GM19240 (cell line): ENCODE measurements around the gene EGR1.
"Not testable (repeated sequence)": the region's sequence is repeated elsewhere in the genome, so short reads cannot be mapped to it uniquely, and the experiment has no call there.

Source experiments
- DNase-seq: peaks from one replicate; pipeline ENCODE4 v3.0.0; 2011; ENCODE audit warnings: low spot score; ENCODE audit not compliant: insufficient read length

The EGR1 gene

DNA sequence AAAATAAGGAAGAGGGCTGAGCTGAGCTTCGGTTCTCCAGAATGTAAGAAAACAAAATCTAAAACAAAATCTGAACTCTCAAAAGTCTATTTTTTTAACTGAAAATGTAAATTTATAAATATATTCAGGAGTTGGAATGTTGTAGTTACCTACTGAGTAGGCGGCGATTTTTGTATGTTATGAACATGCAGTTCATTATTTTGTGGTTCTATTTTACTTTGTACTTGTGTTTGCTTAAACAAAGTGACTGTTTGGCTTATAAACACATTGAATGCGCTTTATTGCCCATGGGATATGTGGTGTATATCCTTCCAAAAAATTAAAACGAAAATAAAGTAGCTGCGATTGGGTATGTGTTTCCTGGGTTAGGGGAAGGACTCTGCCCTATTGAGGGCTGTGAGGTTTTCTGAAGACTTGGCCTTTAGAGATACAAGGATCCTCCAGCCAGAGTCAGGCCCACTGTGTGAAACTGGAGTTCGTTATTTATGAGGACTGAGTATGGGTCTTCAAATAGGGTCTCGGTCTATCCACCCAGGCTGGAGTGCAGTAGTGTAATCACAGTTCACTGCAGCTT is 3.8 kb downstream of the EGR1 start:
- DNase-seq: no peak

DNA sequence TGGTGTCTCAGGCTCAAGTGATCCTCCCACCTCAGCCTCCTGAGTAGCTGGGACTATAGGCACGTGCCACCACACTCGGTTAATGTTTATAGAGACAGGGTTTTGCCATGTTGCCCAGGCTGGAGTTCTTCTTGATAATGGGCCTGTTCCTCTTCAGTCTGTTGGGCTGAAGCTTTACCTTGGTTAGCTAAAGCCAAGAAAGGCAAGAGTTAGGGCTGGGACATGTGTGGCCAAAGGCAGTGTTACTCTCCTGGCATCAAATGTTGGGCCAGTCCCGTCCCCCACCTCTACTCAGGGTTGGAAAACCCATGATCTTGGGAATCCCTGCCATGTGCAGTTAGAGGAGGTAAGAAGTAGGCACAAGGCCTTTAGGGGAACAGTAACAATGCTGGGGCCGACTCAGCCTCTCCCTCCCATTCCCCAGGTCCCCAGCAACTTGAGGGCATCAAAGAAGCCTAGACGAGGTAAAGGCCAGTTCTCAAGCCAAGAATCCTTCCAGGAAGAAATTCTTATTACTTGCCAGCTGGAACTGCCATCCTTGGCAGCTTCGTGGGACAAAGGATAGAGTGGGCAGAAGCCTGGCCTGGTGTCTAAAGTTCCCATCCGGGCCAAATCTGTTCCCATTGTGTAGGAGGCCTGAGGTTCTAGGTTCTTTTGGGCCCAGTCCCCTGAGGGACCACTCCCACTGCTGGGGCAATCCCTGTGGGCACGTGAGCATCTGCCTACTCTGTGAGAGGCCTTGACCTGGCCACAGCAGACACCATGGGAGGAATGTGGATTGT is 4.5 kb downstream of the EGR1 start:
- DNase-seq: no peak

DNA sequence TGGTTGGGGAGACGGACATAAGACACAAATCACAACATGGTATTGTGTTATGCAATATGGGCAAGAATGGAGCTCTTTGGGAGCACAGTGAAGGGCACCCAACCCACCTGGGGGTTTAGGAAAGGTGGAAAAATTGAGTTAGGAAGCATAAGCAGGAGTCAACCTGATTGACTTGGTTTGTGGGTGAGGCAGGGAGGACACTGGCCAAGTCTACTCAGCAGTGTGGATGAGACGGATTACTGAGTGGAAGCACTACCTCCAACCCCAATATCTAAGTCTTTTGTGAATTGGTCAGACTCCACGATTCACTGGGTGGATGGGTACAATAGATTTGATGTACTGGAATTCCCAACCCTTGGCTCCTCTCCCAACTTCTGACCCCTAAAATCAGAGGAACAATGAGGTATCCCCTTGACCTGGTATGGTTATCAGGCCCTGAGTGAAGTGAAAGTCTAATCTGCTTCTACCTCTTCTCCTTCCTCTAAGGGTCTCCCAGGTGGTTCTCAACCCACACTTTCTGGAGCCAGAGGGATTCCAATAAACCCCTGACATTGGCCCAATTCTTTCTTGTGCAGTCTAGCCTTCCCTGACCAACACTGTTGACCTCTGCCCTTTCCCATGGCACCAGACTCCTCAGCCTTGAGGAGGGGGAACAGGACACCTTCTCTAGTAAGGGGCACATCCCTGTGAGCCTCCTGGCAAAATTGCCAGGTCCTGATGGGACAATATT is 5.2 kb downstream of the EGR1 start:
- DNase-seq: no peak

DNA sequence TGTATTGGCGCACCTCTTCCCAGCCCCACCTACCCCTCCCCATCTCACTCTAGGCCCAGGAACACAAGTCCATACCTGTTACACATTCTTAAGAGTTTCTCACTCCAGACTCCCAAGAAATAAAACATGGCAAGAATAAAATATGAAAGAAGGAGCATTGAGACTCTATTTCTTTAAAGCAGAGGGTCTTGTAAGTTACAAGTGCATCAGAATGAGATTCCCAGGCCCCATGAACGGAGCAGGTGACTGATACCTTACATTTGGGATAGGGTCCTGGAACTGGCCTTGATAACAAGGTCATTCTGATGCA is 5.7 kb downstream of the EGR1 start:
- no peak for DNase-seq

DNA sequence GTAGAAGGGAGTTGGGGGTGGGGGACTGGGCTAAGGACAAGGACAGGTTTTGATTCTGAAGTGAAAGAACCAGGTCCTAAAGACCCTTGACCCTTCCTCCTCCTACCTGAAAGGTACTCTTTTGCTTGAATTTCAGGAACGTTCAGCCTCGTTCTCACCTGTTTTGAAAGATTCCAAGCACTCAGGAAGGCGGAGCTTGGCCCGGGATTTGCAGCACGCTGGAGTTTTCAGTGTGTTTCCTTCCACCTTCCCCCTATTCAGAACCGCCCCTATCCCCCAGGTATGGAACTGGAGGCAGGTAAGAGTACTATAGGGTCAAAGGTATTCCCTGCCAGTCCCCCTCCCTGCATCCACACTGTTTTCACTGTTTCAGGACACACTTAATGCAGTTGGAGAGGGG is 7.1 kb downstream of the EGR1 start:
- DNase-seq: no peak

DNA sequence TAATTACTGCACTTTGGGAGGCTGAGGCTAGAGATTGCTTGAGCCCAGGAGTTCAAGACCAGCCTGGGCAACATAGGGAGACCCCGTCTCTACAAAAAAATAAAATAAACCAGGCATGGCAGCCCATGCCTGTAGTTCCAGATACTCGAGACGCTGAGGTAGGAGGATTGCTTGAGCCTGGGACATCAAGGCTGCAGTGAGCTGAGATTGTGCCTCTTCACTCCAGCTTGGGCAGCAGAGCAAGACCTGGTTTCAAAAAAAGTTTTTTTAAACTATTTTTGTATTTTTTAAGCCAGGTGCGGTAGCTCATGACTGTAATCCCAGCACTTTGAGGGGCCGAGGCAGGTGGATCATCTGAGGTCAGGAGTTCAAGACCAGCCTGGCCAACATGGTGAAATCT is 7.9 kb downstream of the EGR1 start:
- DNase-seq: not testable (repeated sequence)

DNA sequence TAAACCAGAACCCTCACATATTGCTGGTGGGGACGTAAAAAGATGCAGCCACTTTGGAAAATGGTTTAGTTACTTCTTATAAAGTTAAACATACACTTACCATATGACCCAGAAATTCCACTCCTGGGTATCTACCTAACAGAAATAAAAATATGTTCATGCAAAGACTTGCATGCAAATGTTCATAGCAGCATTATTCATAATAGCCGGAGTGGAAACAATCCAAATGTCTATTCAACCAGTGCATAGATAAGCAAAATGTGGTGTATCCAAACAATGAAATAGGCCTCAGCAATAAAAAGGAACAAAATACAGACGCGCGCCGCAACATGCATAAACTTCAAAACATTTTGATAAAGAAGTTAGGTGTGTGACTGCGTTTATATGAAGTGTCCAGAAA is 11.6 kb downstream of the EGR1 start:
- no peak for DNase-seq

DNA sequence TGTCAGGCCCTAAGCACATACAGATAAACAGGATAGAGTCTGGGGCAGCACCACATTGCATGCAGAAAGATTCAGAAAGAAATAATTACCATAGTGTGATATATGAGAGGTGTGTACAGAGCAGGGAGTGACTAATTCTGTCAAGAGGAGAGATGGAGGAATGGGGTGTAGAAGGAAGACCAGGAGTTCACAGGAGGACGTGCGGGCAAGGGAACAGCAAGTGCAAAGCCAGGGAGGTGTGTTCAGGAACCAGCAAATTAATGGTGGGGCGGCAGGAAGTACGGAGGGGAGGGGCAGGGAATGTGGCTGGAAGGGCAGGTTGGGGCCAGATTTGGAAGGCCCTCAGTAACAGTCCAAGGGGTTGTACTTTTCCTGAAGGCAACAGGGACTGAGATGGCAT is 17.4 kb downstream of the EGR1 start:
- DNase-seq: no peak

DNA sequence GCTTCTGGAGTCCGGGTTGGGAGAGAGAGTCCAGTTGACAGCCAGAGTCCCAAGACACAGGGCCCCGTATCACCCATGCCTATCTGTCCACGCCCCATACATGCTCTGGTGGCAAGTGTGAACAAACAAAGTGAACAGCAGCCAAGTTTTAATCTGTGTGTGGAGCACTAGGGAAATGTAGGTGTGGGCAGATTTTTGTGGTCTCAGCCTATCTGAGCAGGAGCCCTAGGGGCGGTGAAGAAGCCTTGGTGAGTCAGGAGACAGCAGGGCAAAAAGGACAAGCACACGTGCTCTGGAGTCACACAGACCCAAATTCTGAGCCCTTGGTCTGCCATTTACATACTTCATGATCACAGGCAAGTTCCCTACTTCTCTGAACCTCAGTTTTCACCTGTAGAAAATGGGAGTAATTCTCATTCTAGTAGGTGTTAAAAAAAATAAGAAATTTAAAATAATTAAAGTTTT is 23.2 kb downstream of the EGR1 start:
- DNase-seq: no peak

DNA sequence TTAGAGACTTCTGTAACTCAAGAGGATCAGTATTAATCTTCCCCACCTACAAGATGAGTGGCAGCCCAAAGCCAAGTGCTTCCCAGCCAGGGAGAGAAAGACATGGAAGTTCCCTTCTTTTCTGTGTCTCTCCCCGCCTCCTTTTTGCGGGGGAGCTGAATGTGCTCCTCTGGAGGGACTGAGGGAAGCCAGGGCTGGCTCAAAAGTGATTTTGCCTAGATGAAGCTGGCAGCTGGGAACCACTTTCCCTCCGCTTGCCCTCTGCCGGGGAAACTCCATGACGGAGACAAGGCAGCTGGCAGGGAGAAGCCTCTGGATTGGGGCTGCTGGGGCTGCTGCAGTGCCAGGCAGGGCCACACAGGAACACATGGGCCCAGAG is 24.4 kb downstream of the EGR1 start:
- DNase-seq: no peak

DNA sequence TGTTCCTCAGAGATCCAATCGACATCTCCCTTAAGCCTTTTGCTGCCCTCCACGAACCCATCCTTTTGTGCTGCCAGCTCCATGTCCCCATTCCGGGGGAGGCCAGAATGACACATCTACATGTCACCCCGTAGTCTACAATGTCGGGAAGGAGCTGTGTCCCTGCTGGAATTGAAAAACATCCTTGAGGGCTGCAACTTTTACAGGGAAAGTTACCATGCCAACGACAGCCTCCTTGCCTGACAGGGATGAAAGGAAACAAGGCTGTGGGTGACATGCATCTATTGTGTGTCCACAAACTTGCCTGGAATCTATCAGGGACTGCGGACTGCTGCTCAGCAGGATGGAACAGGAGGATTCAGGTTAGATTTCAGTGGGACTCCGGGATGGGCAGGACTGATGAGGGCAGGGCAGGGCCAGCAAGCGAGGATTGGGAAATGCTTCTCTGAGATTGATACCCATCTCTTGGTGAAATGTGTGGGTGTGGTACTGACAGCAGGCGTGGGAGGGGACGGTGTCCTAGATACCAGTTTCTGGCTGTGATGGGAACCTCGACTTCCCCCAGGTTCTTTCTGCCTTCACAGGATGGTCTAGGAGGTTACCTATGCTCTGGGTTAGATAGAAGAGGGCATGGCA is 25.5 kb downstream of the EGR1 start:
- DNase-seq: no peak

DNA sequence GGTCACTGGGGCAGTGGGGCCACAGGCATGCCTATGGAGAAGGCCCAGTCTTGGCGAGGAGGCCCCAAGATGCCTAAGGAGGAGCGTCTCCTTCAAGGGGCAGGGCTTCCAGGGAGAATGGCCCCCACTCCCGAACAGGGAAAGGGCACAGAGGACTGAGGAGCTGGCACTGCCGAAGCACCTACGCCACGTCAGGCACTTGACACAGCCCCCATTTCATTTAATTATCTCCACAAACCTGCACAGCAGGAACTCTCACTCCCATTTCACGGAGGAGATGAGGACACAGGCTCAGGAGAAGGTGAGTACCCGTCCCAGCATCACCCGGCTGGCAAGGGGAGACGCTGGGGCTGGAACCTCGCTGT is 26.0 kb downstream of the EGR1 start:
- DNase-seq: no peak

DNA sequence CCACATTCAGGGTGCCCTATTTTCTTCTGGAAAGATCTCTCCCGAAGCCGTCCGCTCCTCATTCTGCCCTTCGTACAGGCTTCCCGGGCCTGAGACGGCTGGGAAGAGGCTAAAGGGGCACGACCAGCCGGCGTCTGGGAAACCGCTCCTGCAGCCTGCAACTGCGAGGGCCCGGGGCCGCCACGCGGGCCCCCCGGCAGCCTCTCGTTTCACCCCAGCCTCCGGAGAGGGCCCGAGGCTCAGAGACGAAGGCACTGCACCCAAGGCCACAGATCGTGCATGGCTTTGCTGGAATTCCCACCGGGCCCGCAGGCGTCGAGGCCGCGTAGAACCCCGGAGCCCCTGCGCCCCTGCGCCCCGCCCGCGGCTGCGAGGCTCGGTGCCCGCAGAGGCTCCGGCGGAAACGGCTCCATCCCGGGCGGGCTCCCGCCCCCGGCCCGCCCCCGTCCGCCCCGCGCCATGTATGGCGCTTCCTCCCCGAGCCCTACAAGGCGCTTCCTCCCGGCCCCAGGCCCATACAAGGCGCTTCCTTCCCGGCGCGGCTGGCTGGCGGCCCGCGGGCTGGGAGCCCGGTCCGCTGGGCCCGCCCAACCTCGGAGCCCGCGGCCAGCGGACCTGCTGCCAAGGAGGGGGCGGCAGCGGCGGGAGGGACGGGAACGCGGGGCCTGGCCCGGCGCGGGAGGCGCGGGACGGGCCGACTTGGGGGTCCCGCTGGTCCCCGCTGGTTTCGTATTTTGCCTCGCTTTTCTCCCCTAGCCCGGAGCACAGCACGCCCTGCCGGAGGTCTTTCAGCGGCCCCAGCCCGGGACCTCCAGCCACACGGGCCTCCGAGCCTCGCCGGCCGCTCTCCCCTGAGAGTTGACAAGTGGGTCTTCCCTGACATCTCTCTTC is 26.6 kb downstream of the EGR1 start:
- peak; percentile 81 for DNase-seq

DNA sequence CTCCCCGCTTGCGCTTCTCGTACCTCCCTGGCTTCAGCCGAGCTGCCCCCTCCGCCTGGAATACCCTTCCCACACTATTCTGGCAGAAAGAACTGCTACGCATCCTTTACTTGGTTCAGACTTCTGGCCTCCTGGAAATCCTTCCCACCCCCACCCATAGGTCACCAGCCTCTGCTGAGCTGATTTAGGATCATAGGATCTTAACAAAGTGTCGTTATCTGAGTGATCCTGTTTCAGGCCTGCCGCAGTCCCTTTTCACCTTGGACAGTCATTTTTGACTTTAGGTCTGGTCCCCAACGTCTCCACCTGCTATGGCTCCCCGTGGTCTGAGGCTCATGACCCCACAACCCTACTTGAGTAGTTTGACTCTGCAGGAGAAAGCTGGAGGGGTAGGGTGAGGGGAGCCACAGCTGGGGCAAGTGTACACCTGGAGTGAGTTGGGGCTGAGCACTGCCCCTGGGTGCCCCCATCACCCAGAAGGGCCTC is 27.3 kb downstream of the EGR1 start:
- DNase-seq: no peak

DNA sequence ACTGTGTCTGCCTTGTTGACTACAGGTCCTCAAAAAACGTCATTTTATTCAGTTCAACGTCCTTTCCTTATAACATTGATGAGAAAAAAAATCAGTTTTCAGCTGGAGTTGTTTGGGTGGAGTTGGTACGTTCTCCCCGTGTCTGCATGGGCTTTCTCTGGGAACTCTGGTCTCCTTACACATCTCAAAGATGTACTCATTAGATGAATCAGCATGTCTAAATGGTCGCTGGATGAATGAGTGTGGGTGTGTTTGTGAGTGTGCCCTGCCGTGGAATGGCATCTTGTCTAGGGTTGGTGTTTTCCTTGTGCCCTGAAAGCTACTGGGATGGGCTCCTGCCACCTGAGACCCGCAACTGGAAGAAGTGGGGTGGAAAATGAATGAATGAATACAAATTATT is 30.1 kb downstream of the EGR1 start:
- DNase-seq: no peak

DNA sequence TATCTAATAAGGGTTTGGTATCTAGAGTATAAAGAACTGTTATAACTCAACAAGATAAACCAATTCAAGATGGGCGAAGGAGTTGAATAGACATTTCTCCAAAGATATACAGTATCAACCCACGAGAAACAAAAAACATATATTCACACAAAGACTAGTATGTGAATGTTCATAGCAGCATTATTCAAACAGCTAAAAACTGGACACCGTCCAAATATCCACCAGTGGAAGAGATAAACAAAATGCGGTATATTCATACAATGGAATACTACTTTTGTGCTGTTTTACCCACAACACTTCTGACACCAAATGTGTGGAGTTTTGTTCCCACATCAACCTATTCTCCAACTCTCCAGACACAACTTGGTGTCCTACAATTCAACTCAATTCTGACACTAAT is 33.1 kb downstream of the EGR1 start:
- no peak for DNase-seq

DNA sequence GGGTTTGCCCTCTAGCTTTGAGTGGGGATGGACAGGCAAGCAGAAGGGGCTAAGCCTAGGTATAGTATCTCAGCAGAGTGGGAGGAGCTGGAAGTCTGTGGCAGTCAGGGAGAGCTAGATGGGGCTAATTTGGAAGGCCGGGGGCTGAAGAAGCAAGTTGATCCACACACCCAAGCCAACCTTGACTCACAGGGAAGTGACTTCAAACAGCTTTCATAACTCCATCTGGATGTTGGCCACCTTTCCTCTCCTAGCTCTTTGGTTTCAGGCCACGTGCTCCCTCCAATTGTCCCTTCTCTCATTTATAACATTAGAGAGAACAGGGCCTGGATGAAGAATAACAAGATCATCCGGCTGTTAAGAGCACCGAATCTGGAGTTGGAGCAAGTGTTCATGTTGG is 36.8 kb downstream of the EGR1 start:
- DNase-seq: no peak

DNA sequence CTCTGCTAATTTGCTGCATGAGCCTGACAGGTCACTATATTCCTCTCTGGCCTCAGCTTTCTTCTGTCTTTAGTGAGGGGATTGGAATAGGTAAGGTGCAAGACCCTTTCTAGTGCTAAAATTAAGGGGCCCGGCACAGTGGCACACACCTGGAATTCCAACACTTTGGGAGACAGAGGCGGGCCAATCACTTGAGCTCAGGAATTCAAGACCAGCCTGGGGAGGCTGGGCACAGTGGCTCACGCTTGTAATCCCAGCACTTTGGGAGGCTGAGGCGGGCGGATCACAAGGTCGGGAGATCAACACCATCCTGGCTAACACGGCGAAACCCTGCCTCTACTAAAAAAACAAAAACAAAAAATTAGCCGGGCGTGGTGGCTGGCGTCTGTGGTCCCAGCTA is 37.2 kb downstream of the EGR1 start:
- no peak for DNase-seq

DNA sequence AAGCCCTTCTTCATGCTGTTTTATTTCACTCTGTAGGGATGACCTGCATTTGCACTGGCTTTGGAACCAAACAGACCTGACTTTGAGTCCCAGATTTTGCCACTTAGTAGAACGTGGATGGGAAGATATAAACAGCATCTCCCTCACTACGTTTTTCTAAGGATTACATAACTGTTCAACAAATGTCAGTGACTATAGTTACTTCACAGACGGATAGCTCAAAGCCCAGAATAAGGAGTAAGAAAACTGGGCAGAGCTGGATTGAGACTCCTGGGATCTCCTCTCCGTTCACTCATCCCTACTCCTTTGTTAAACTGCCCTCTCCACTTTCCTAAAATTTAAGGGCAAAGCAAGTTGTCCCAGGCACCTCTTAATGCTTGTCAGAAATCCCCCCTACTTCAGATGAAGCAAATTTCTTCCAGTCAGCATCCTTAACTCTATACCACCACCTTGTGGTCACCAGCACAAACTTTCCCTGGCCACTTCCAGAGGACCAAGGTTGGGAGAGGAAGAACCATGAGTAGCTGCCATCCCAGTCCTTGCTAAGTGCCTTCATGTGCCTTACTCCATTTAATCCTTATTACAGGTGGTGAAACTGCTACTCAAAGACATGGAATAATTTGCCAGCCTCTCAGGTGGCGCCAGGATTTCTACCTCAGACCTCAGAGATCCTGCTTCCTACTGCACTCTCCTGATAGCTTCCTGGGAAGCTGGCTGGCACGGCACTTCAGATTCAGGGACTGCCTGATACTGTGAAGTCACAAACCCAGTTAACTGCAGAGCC is 38.4 kb downstream of the EGR1 start:
- DNase-seq: peak; percentile 28

DNA sequence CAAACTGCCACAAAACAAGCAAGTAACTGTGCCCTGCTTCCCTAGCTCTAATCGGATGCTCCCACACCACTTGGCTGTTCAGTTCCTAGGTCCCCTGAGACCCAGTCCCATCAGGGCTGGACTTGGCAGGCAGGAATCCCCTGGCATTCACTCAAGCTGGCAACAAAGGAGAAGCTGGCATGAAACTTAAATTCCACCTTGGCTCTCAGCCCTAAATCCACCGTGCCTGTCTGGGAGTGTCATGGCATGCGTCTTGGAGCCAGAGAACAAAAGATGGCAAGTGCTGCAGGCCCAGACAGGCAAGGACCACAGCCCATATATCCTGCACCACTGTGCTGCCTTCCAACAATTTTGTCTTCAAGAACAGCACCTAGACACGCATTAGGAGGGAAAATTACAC is 39.5 kb downstream of the EGR1 start:
- DNase-seq: no peak
